SH-SY5Y (cell line): ENCODE results near the gene SRXN1.

ENCODE experiments used
- GATA2 ChIP-seq: IDR thresholded peaks from 2 replicates; pipeline ENCODE4 v1.6.1; 2011; ENCODE audit warnings: mild to moderate bottlenecking, low read depth, low read length
- GATA3 ChIP-seq: IDR thresholded peaks from 2 replicates; pipeline ENCODE4 v1.6.1; 2011; ENCODE audit warnings: low read depth, mild to moderate bottlenecking, low read length, moderate library complexity

DNA sequence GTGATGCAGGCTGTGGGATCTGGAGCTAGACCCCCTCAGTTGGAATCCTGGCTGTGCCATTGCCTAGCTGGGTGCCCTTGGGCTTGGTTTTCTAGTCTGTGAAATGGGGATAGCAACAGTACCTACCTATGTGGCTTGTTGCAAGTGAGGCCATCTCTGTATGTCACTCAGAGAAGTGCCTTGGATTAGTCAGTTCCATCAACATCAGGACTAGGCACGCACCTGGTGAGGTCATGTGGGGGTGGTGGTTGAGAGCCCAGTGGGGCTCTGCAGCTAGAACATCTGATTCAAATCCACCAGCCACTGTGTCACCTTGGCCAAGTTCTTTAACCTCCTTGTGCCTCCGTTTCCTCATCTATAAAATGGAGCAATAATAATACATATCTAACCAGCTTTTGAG lies 55.4 kb downstream of the SRXN1 start:
- TF ChIP-seq GATA2, result no peak
- no peak for TF ChIP-seq GATA3
